Inflammatory macrophage treated with lipopolysaccharide for 4 hours (primary cell): ENCODE results near the gene PIGL.

Experiments used
- DNase-seq: peaks from one replicate; pipeline ENCODE4 v3.0.0-alpha.2; 2020

PIGL gene

GRCh38 chr17:16354585-16354984 lies 137.6 kb downstream of the PIGL start:
- DNase-seq = no peak

- DNase-seq = no peak
Observed at GRCh38 chr17:16358394-16358793, 141.4 kb downstream of the PIGL start.

GRCh38 chr17:16361874-16362273 lies 144.9 kb downstream of the PIGL start:
- DNase-seq = no peak

DNA sequence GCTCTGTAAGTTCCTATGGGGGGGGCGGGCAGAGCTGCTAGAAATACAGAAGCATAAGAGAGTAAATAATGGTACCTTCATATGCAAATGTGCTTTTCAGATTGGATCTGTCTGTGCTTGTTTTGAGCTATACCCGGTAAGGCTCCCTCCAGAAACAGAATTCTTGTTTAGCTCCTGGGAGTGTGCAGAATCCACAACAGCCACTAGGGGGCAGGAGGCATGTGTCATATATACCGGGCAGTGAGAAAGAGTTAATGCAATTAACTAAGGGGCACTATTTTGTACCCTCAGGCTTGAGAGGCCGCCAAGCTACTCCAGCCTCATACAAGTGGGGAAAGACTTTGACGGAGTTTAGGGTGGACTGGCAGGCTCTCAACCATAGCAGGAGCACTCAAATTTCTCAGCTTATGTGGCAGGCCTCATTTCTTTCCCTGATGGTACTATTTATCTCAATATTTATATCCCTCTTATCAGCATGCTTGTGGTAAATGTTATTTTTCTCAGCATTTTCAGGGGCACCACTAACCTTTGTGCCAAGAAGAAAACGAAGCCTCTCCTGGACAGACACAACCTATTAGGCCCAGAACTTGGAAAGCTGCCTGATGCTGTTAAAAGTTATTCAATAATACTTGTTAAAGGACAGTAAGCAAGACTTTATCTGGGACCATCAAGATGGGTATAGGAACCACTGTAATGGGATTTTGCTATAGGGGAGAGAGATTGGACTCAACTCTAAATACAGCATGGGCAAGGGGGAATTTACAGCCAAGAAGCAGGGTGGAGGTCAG lies 146.9 kb downstream of the PIGL start:
- DNase-seq = peak; percentile 74

DNA sequence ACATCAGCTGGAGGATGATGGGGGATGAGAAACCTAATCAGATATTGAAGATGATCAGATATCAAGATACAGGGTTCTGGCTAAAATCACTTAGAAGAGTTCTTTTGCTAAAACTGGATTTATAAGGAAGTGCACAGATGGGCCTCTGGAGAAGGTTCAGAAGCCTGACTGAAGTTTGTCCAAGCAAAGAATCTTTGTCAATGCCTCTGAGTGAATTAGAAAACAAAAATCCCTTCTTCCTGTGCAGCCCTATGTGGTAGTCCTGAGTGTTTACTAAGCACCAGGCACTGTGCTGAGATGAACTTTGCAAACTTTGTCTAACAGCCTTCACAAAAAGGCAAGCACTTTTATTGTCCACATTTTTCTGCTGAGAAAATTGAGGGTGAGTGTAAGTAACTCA lies 147.6 kb downstream of the PIGL start:
- DNase-seq = no peak

DNA sequence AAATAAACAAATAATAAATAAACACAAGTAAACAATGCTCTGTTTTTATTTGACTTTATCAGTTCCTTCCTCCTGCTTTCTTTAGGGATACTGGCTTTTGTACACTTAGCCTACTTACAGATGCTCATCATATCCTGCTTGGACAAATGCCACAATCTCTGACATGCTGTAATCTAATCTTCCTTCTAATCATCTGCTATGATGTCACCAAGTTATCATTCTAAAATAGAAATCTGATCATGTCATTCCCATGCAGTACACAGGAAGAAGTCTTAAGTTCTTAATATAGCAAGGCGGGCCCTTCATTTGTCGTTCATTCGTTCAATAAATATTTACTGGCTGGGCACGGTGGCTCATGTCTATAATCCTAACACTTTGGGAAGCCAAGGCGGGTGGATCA lies 154.7 kb downstream of the PIGL start:
- peak; percentile 77 for DNase-seq

- DNase-seq = peak; percentile 79
Observed at GRCh38 chr17:16374146-16374938, 157.3 kb downstream of the PIGL start.
